B cell (primary cell): Measurements from ENCODE around the gene RAB11FIP3.
"Not testable (repeated sequence)": the region's sequence is repeated elsewhere in the genome, so short reads cannot be mapped to it uniquely, and the experiment has no call there.

ENCODE experiments used
- EZH2 ChIP-seq: IDR thresholded peaks from 2 replicates; pipeline ENCODE4 v1.6.1; 2012; ENCODE audit warnings: borderline replicate concordance, low read depth, mild to moderate bottlenecking, moderate library complexity, low read length; ENCODE audit not compliant: insufficient read depth, poor library complexity, severe bottlenecking
- TF ChIP-seq, protein P1 (sequence below): fragments of 200-600 bp; IDR thresholded peaks from one replicate; pipeline ENCODE4 v1.8.0; 2022; ENCODE audit warnings: antibody characterized with exemption, mild to moderate bottlenecking

GRCh38 chr16:415170-415498 is 10.3 kb upstream of the RAB11FIP3 start:
- TF ChIP-seq, protein P1, sequence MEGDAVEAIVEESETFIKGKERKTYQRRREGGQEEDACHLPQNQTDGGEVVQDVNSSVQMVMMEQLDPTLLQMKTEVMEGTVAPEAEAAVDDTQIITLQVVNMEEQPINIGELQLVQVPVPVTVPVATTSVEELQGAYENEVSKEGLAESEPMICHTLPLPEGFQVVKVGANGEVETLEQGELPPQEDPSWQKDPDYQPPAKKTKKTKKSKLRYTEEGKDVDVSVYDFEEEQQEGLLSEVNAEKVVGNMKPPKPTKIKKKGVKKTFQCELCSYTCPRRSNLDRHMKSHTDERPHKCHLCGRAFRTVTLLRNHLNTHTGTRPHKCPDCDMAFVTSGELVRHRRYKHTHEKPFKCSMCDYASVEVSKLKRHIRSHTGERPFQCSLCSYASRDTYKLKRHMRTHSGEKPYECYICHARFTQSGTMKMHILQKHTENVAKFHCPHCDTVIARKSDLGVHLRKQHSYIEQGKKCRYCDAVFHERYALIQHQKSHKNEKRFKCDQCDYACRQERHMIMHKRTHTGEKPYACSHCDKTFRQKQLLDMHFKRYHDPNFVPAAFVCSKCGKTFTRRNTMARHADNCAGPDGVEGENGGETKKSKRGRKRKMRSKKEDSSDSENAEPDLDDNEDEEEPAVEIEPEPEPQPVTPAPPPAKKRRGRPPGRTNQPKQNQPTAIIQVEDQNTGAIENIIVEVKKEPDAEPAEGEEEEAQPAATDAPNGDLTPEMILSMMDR = not testable (repeated sequence)
- not testable (repeated sequence) for TF ChIP-seq EZH2
